ENCODE data around the gene SLC5A2. TPM values are rescaled to one million over a fixed set of nuclear protein-coding genes. Genes with fewer than 3 reads are reported as not detected.

Gene SLC5A2
- total and polyA plus RNA-seq, 2 experiments from 2014 or later, result 2.5 to 12.7 TPM

- peaks cover 2% of the 10 kb centered on the region for H3K4me1 ChIP-seq (ENCODE audit: insufficient read depth)
- H3K9me2 ChIP-seq (replicated peaks; ENCODE audit: insufficient read depth), result no peaks in the 10 kb centered on the region
- no peak for TF ChIP-seq EZH2phosphoT487 (IDR thresholded peaks at IDR 0.05; ENCODE audit: low read depth, severe bottlenecking, unreplicated experiment)
- no peak for TF ChIP-seq EZH2 (IDR thresholded peaks at IDR 0.05; ENCODE audit: borderline replicate concordance)
- H3K4me2 ChIP-seq, result no peak overlapping the region
- H2AFZ ChIP-seq, result no peak overlapping the region
- H3K9me3 ChIP-seq (ENCODE audit: low read depth), result no peaks in the 10 kb centered on the region
- peaks cover 7% of the 10 kb centered on the region for H3K79me2 ChIP-seq
- H4K20me1 ChIP-seq (ENCODE audit: insufficient read depth, poor library complexity, severe bottlenecking), result no peaks in the 10 kb centered on the region
- no peaks in the 10 kb centered on the region for H3K36me3 ChIP-seq (replicated peaks; ENCODE audit: insufficient read depth, low read depth)
- no peak for DNase-seq (ENCODE audit: low spot score)
- H3K27me3 ChIP-seq, result no peaks in the 10 kb centered on the region
- H3K4me3 ChIP-seq, result no peak overlapping the region
- 97% methylated on average over 20 of the region's 20 CpGs for WGBS (ENCODE audit: low lambda C conversion rate, missing lambda C conversion rate)
- no peak overlapping the region for H3K27ac ChIP-seq
Observed at GRCh38 chr16:31465788-31466370, 17.0 kb upstream of the SLC5A2 start.

GRCh38 chr16:31466381-31466841 is 16.5 kb upstream of the SLC5A2 start:
- H3K9me3 ChIP-seq (ENCODE audit: low read depth), result no peaks in the 10 kb centered on the region
- H3K27ac ChIP-seq, result no peak overlapping the region
- no peaks in the 10 kb centered on the region for H3K36me3 ChIP-seq (replicated peaks; ENCODE audit: insufficient read depth, low read depth)
- no peak for DNase-seq (ENCODE audit: low spot score)
- no peak overlapping the region for H2AFZ ChIP-seq
- TF ChIP-seq EZH2 (IDR thresholded peaks at IDR 0.05; ENCODE audit: borderline replicate concordance) (no peak), EZH2phosphoT487 (IDR thresholded peaks at IDR 0.05; ENCODE audit: low read depth, severe bottlenecking, unreplicated experiment) (no peak), CTCF (IDR thresholded peaks at IDR 0.05; ENCODE audit: poor library complexity) (no peak)
- H3K27me3 ChIP-seq, result no peaks in the 10 kb centered on the region
- no peak overlapping the region for H3K4me3 ChIP-seq
- H3K4me2 ChIP-seq, result no peak overlapping the region
- H3K4me1 ChIP-seq (ENCODE audit: insufficient read depth), result peaks cover 7% of the 10 kb centered on the region
- H4K20me1 ChIP-seq (ENCODE audit: insufficient read depth, poor library complexity, severe bottlenecking), result no peaks in the 10 kb centered on the region
- no peaks in the 10 kb centered on the region for H3K9me2 ChIP-seq (replicated peaks; ENCODE audit: insufficient read depth)
- peaks cover 4% of the 10 kb centered on the region for H3K79me2 ChIP-seq
- 97% methylated on average over 18 of the region's 18 CpGs for WGBS (ENCODE audit: low lambda C conversion rate, missing lambda C conversion rate)

DNA sequence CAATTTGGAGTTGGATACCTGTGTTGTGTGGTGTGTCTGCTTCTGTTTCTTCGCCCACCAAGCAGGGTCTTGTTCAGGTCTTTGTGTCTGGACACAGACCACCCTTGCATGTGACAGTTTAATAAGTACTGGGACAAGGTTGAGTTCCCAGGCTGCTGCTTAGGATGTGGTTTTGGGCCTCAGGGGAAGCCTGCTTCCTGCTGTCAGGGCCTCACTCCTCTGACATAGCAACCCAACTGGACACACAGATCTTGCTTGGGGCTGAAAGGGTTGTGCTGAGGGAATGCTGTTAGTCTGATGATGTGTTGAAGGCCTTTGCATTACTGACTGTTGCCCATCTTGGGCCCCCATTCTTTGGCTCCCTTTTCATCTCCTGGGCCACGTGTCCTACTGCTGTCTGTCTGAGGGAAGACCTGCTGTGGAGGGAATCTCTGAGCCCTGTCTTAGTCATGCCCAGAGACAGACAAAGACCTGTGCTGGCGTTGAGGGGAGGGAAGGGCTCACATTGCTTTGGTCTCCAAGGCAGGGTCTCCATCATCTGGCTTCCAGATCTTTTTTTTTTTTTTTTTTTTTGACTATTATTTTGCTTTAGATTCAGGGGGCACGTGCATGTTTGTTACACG is 15.7 kb upstream of the SLC5A2 start:
- Histone ChIP-seq H3K4me1 (ENCODE audit: insufficient read depth) (peaks cover 10% of the 10 kb centered on the region), H3K27me3 (no peaks in the 10 kb centered on the region), H3K9me3 (ENCODE audit: low read depth) (no peaks in the 10 kb centered on the region), H3K36me3 (replicated peaks; ENCODE audit: insufficient read depth, low read depth) (no peaks in the 10 kb centered on the region), H3K27ac (no peak overlapping the region), H3K79me2 (no peaks in the 10 kb centered on the region), H2AFZ (no peak overlapping the region), H3K4me2 (no peak overlapping the region), H3K4me3 (no peak overlapping the region), H3K9me2 (replicated peaks; ENCODE audit: insufficient read depth) (no peaks in the 10 kb centered on the region), H4K20me1 (ENCODE audit: insufficient read depth, poor library complexity, severe bottlenecking) (no peaks in the 10 kb centered on the region)
- TF ChIP-seq EZH2 (IDR thresholded peaks at IDR 0.05; ENCODE audit: borderline replicate concordance) (no peak), EZH2phosphoT487 (IDR thresholded peaks at IDR 0.05; ENCODE audit: low read depth, severe bottlenecking, unreplicated experiment) (no peak), CTCF (IDR thresholded peaks at IDR 0.05; ENCODE audit: poor library complexity) (no peak)
- 90% methylated on average over 5 of the region's 5 CpGs for WGBS (ENCODE audit: low lambda C conversion rate, missing lambda C conversion rate)
- no peak for DNase-seq (ENCODE audit: low spot score)

DNA sequence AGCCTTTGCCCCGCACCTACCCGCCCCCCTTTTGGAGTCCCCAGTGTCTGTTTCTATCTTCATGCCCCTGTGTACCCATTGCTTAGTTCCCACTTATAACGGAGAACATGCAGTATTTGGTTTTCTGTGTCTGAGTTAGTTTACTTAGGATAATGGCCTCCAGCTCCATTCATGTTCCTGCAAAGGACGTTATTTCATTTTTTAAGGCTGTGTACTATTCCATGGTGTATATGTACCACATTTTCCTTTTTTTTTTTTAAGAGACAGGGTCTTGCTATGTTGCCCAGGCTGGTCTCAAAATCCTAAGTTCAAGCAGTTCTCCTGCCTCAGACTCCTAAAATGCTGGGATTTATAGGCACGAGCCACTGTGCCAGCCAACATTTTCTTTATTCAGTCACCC is 15.1 kb upstream of the SLC5A2 start:
- Histone ChIP-seq H3K4me3 (no peak overlapping the region), H3K4me1 (ENCODE audit: insufficient read depth) (peaks cover 10% of the 10 kb centered on the region), H3K4me2 (no peak overlapping the region), H4K20me1 (ENCODE audit: insufficient read depth, poor library complexity, severe bottlenecking) (no peaks in the 10 kb centered on the region), H3K27ac (no peak overlapping the region), H3K9me2 (replicated peaks; ENCODE audit: insufficient read depth) (no peaks in the 10 kb centered on the region), H3K36me3 (replicated peaks; ENCODE audit: insufficient read depth, low read depth) (no peaks in the 10 kb centered on the region), H3K9me3 (ENCODE audit: low read depth) (no peaks in the 10 kb centered on the region), H3K27me3 (no peaks in the 10 kb centered on the region), H3K79me2 (no peaks in the 10 kb centered on the region), H2AFZ (no peak overlapping the region)
- no peak for DNase-seq (ENCODE audit: low spot score)
- TF ChIP-seq EZH2 (IDR thresholded peaks at IDR 0.05; ENCODE audit: borderline replicate concordance), result no peak
- no peak for TF ChIP-seq EZH2phosphoT487 (IDR thresholded peaks at IDR 0.05; ENCODE audit: low read depth, severe bottlenecking, unreplicated experiment)
- TF ChIP-seq CTCF (IDR thresholded peaks at IDR 0.05; ENCODE audit: poor library complexity), result no peak
- WGBS (ENCODE audit: low lambda C conversion rate, missing lambda C conversion rate), result 89% methylated on average over 5 of the region's 5 CpGs
